Mesendoderm (in vitro differentiated cells): ENCODE results near the gene SERPINB10.
"Not testable (repeated sequence)": the region's sequence is repeated elsewhere in the genome, so short reads cannot be mapped to it uniquely, and the experiment has no call there.

Experiments used
- DNase-seq: peaks from one replicate; pipeline ENCODE4 v3.0.0; 2013
- H2AK5ac ChIP-seq: 2 replicates; pipeline ENCODE4 v1.6.1; 2013; ENCODE audit warnings: low read length, inconsistent platforms
- H2BK120ac ChIP-seq: 2 replicates; pipeline ENCODE4 v1.6.1; 2013; ENCODE audit warnings: low read depth, mild to moderate bottlenecking, low read length, moderate library complexity, mixed read lengths
- H2BK15ac ChIP-seq: replicated peaks from 2 replicates; pipeline ENCODE4 v1.6.1; 2013; ENCODE audit warnings: low read depth, mild to moderate bottlenecking, moderate library complexity
- H2BK5ac ChIP-seq: 2 replicates; pipeline ENCODE4 v1.6.1; 2013; ENCODE audit warnings: low read length, inconsistent platforms
- H3K18ac ChIP-seq: 2 replicates; pipeline ENCODE4 v1.6.1; 2013; ENCODE audit warnings: mild to moderate bottlenecking, low read length, mixed read lengths
- H3K23ac ChIP-seq: one replicate; pipeline ENCODE4 v1.6.1; 2013; ENCODE audit warnings: low read length
- H3K27ac ChIP-seq: 2 replicates; pipeline ENCODE4 v1.5.1; 2013; ENCODE audit warnings: low read depth, mild to moderate bottlenecking, inconsistent platforms, low read length, moderate library complexity
- H3K27me3 ChIP-seq: 2 replicates; pipeline ENCODE4 v1.6.1; 2013; ENCODE audit warnings: low read length, control low read depth, mild to moderate bottlenecking, inconsistent platforms; ENCODE audit not compliant: insufficient read depth, poor library complexity
- H3K36me3 ChIP-seq: 2 replicates; pipeline ENCODE4 v1.6.1; 2013; ENCODE audit warnings: low read length, inconsistent platforms; ENCODE audit not compliant: control insufficient read depth, insufficient read depth
- H3K4ac ChIP-seq: one replicate; pipeline ENCODE4 v1.6.1; 2013; ENCODE audit warnings: low read depth, mild to moderate bottlenecking, low read length, moderate library complexity
- H3K4me1 ChIP-seq: 2 replicates; pipeline ENCODE4 v1.6.1; 2013; ENCODE audit warnings: low read depth, low read length, inconsistent platforms; ENCODE audit not compliant: control insufficient read depth
- H3K4me2 ChIP-seq: 2 replicates; pipeline ENCODE4 v1.6.1; 2013; ENCODE audit warnings: low read length
- H3K4me3 ChIP-seq: 2 replicates; pipeline ENCODE4 v1.5.1; 2013; ENCODE audit warnings: mild to moderate bottlenecking, low read length
- H3K56ac ChIP-seq: one replicate; pipeline ENCODE4 v1.6.1; 2013; ENCODE audit warnings: low read length
- H3K79me1 ChIP-seq: 2 replicates; pipeline ENCODE4 v1.6.1; 2013; ENCODE audit warnings: low read length, inconsistent platforms
- H3K79me2 ChIP-seq: 2 replicates; pipeline ENCODE4 v1.6.1; 2013; ENCODE audit warnings: mild to moderate bottlenecking, low read length; ENCODE audit not compliant: control insufficient read depth, insufficient read depth
- H3K9ac ChIP-seq: 2 replicates; pipeline ENCODE4 v1.6.1; 2013; ENCODE audit warnings: low read length, inconsistent platforms
- H4K5ac ChIP-seq: one replicate; pipeline ENCODE4 v1.6.1; 2013; ENCODE audit warnings: low read length
- H4K8ac ChIP-seq: one replicate; pipeline ENCODE4 v1.6.1; 2013; ENCODE audit warnings: low read depth, mild to moderate bottlenecking, control low read depth, low read length, moderate library complexity
- WGBS: extraction: QIAGEN DNeasy Blood & Tissue Kit; methylation state at CpG from one replicate; pipeline ENCODE4 v1.1.7; 2013; ENCODE audit warnings: low lambda C conversion rate, missing lambda C conversion rate; ENCODE audit not compliant: insufficient coverage; ENCODE audit errors: extremely low coverage; 5-methylcytosine and 5-hydroxymethylcytosine counted together

SERPINB10 gene

DNA sequence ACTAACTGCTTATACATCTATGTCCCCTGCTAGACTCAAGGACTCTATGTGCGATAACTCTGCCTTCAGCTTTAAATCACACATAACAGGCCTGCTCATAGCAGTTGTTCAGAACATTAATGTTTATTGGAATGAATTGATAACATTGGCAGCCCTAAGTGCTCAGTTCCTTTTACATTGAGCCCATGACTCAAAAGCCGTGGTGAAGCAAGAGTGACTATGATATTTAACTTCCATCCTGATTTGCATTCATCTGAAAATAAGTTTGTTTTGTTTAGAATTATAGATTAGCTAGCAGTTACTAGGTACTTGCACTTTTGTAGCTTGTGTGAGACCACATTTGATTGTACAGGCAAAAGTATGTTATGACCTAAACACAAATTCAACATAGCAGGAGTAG lies 14.3 kb downstream of the SERPINB10 start:
- no peak overlapping the region for H2BK5ac ChIP-seq
- H3K79me1 ChIP-seq, result no peaks in the 10 kb centered on the region
- H3K18ac ChIP-seq, result no peak overlapping the region
- no peak overlapping the region for H3K9ac ChIP-seq
- no peaks in the 10 kb centered on the region for H3K79me2 ChIP-seq
- H3K23ac ChIP-seq, result no peak overlapping the region
- no peaks in the 10 kb centered on the region for H3K4me1 ChIP-seq
- H3K4me2 ChIP-seq, result no peak overlapping the region
- H3K4me3 ChIP-seq, result no peak overlapping the region
- H3K4ac ChIP-seq, result no peak overlapping the region
- DNase-seq, result no peak
- no peak overlapping the region for H3K27ac ChIP-seq
- H2BK120ac ChIP-seq, result no peak overlapping the region
- WGBS, result no CpG with 5 or more reads among the region's 2 CpGs
- H4K5ac ChIP-seq, result no peak overlapping the region
- no peaks in the 10 kb centered on the region for H3K27me3 ChIP-seq
- no peak overlapping the region for H3K56ac ChIP-seq
- H2AK5ac ChIP-seq, result no peak overlapping the region
- no peaks in the 10 kb centered on the region for H3K36me3 ChIP-seq
- no peak overlapping the region for H4K8ac ChIP-seq
- no peak overlapping the region for H2BK15ac ChIP-seq

DNA sequence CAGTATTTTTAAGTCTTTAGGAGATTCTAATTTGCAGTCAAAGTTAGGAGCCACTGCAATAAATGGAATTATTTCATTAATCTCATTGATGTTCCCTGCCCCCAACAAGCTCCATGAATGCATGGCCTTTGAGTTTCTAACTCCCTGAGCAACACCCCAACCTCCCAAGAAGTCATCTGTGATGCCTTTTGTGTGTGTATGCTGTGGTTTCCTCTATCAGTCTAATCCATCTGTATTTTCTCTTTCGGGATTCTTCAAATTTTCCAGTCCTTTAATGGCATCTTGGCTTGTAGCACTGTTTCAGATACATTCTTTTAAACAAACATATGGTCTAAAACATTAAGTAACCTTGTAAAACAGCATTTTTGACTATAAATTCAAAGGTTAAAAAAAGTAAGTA lies 16.8 kb downstream of the SERPINB10 start:
- H3K18ac ChIP-seq, result no peak overlapping the region
- H3K56ac ChIP-seq, result no peak overlapping the region
- H2AK5ac ChIP-seq, result no peak overlapping the region
- no peak overlapping the region for H3K4ac ChIP-seq
- no peak overlapping the region for H4K8ac ChIP-seq
- H3K4me2 ChIP-seq, result no peak overlapping the region
- no peak overlapping the region for H2BK5ac ChIP-seq
- no peak overlapping the region for H3K27ac ChIP-seq
- H2BK120ac ChIP-seq, result no peak overlapping the region
- no peaks in the 10 kb centered on the region for H3K27me3 ChIP-seq
- no peaks in the 10 kb centered on the region for H3K36me3 ChIP-seq
- no peak overlapping the region for H3K4me3 ChIP-seq
- H3K79me2 ChIP-seq, result no peaks in the 10 kb centered on the region
- H3K79me1 ChIP-seq, result no peaks in the 10 kb centered on the region
- H3K23ac ChIP-seq, result no peak overlapping the region
- H3K9ac ChIP-seq, result no peak overlapping the region
- H3K4me1 ChIP-seq, result no peaks in the 10 kb centered on the region
- DNase-seq, result no peak
- H4K5ac ChIP-seq, result no peak overlapping the region
- no peak overlapping the region for H2BK15ac ChIP-seq
- no CpG with 5 or more reads among the region's 1 CpG for WGBS

DNA sequence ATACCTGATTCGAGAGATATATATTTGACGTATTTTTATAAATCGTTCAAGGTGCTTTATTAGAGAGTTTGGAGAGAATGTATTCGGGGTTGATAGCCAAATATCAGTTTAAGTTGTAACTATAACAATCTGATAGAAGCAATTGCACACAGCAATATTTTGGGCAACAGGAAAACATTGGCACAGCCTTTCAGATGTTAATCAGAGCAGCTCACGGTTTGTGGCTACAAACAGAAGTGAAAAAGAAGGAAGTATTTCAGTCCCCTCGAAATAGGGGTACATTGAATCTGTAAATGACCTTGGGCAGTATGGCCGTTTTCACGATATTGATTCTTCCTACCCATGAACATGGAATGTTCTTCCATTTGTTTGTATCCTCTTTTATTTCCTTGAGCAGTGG lies 20.6 kb downstream of the SERPINB10 start:
- Histone ChIP-seq H3K23ac (no peak overlapping the region), H3K56ac (no peak overlapping the region), H3K27ac (no peak overlapping the region), H3K9ac (no peak overlapping the region), H3K79me2 (no peaks in the 10 kb centered on the region), H3K79me1 (no peaks in the 10 kb centered on the region), H3K4me1 (no peaks in the 10 kb centered on the region), H2AK5ac (no peak overlapping the region), H3K36me3 (no peaks in the 10 kb centered on the region), H2BK120ac (no peak overlapping the region), H4K8ac (no peak overlapping the region), H3K18ac (no peak overlapping the region), H3K4ac (no peak overlapping the region), H3K27me3 (no peaks in the 10 kb centered on the region), H2BK15ac (no peak overlapping the region), H2BK5ac (no peak overlapping the region), H3K4me3 (no peak overlapping the region), H3K4me2 (no peak overlapping the region), H4K5ac (no peak overlapping the region)
- WGBS, result 100% methylated on average over 4 of the region's 8 CpGs
- DNase-seq, result no peak

DNA sequence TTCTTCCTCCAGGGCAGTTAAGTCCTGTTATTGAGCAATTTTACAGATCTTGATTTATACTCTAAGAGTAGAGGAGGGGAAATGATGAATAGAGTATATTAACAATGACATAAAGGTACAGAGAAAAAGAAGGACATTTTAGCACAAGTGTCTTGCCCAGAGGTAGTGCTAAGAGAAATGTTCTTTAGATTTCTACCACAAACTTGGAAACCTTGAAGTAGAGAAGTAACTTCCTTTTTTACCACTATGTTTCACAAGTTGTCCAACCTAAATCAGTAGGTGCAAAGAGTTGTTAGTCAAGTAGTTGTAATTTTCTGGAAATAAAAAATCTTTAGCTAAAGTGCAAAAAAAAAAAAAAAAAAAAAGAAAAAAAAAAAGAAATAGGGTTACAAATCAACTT lies 21.6 kb downstream of the SERPINB10 start:
- not testable (repeated sequence) for DNase-seq, H3K36me3 ChIP-seq, H3K56ac ChIP-seq

DNA sequence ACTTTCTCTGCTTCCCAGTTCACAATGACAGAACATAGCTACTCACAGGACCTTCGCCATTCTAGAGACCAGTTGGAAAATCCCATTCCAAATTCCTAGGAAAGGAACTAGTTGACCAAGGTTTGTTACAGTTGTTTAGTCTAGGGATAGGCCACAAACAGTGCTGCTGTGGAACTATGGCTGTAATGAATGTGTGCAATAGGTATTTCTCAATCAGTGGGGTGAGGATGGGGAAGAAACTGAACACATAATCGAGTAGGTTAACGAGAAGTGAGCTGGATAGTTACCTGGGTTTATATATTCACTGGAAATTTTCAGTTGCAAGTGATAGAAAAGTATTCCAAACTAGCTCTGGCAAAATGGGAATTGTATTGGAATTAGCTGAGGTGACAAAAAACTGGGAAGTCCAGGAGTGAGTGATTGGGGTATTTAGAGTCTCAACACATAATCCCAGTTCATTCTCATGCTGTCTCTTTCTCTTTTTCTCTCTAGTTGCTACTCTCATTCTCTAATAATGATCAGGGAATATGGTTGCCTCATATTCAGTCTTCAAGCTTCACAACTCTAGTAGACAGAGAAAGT lies 23.1 kb downstream of the SERPINB10 start:
- H2AK5ac ChIP-seq, result no peak overlapping the region

More for the DNA sequence above, 21.6 kb downstream of the SERPINB10 start:
- not testable (repeated sequence) for H3K9ac ChIP-seq, H3K4me1 ChIP-seq, H4K8ac ChIP-seq, H3K79me2 ChIP-seq, H3K4me2 ChIP-seq, H2BK120ac ChIP-seq, H2BK15ac ChIP-seq, H3K18ac ChIP-seq, H2BK5ac ChIP-seq, H2AK5ac ChIP-seq, H4K5ac ChIP-seq, H3K27me3 ChIP-seq, H3K23ac ChIP-seq, H3K4me3 ChIP-seq, H3K27ac ChIP-seq, H3K79me1 ChIP-seq, H3K4ac ChIP-seq

More for the DNA sequence above, 23.1 kb downstream of the SERPINB10 start:
- no peak overlapping the region for H3K23ac ChIP-seq
- no peaks in the 10 kb centered on the region for H3K79me2 ChIP-seq
- H3K27ac ChIP-seq, result no peak overlapping the region
- no peak for DNase-seq
- H3K4me3 ChIP-seq, result no peak overlapping the region
- H3K4me1 ChIP-seq, result no peaks in the 10 kb centered on the region
- no peak overlapping the region for H2BK15ac ChIP-seq
- no peaks in the 10 kb centered on the region for H3K36me3 ChIP-seq
- no peak overlapping the region for H3K4me2 ChIP-seq
- H2BK120ac ChIP-seq, result no peak overlapping the region
- no peak overlapping the region for H3K4ac ChIP-seq
- H3K79me1 ChIP-seq, result no peaks in the 10 kb centered on the region
- no CpG with 5 or more reads among the region's 3 CpGs for WGBS
- H4K8ac ChIP-seq, result no peak overlapping the region
- H2BK5ac ChIP-seq, result no peak overlapping the region
- H3K56ac ChIP-seq, result no peak overlapping the region
- no peak overlapping the region for H3K9ac ChIP-seq
- no peak overlapping the region for H3K18ac ChIP-seq
- no peak overlapping the region for H4K5ac ChIP-seq
- H3K27me3 ChIP-seq, result no peaks in the 10 kb centered on the region
